ENCODE data around the gene ART5. TPM values are rescaled to one million over a fixed set of nuclear protein-coding genes. Genes with fewer than 3 reads are reported as not detected.
A peak's percentile ranks its signal among the peaks of the same experiment; 100 is the strongest.

ART5 gene
- total and polyA plus RNA-seq, 10 donors, result not detected

DNA sequence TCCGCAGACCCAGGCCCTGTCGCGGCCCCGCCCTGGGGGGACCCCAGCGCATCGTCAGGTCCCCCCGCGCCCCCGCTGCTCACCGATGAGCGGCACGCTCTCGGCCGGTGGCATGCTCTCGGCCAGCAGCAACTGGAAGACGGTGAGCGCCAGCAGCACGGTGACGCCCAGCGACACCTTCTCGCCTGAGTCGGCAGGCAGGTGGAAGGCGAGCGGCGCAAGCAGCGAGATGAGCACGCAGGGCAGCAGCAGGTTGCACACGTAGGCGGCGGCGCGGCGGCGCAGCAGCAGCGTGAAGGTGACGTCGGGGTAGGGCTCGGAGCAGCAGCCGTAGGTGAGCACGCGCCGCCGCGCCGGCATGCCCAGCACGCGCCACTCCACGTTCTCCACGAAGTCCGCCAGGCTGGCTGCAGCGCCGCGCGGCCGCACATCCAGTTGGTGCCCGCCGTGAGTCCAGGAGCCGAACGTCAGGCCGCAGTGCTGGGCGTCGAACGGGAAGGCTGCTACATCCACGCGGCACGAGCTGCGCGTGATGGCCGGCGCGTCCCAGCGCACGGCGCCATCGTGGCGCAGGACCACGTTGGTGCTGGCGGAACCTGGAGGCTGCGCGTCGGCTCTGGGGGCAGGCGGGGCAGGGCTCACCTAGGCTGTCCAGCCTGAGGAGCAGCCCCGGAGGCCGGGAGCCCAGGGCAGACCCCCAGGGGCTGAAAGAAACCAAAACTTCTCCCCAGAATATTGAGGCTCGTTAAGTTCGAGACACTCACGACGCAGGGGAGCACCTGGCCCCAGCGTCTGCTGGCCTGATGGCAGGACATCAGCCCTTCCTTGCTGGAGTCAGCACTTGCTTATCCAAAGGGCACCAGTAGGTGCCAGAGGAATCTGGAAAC lies 25.6 kb upstream of the ART5 start:
- no peak for DNase-seq
- peaks cover 0 to 86% (median 75%) of the 10 kb centered on the region in 6 donors for H3K36me3 ChIP-seq
- 96 to 98% (median 97%) methylated on average over 45 to 89 of the region's 89 CpGs for WGBS, 5 donors
- H3K9me3 ChIP-seq, result no peaks in the 10 kb centered on the region
- no peaks in the 10 kb centered on the region for H3K4me1 ChIP-seq
- no peak overlapping the region for H3K27ac ChIP-seq
- no peak overlapping the region for H3K4me3 ChIP-seq
- TF ChIP-seq POLR2A (IDR thresholded peaks at IDR 0.05) (no peak), POLR2AphosphoS5 (IDR thresholded peaks at IDR 0.05) (peak in 1 of 3 donors; percentile 46)
- H3K27me3 ChIP-seq (replicated peaks in 1 of 7), result no peaks in the 10 kb centered on the region
- intact Hi-C loops (cut with DNase I; ENCODE audit: low total_unique reads), result no loop called here

- WGBS, 5 donors, result 89 to 93% (median 92%) methylated on average over 17 of the region's 17 CpGs
- TF ChIP-seq POLR2A (IDR thresholded peaks at IDR 0.05), result no peak
- TF ChIP-seq CTCF (IDR thresholded peaks at IDR 0.05 in 8 of 11, conservative IDR thresholded peaks at IDR 0.05 in 3 of 11), result no peak
- peak in 1 of 3 donors; percentile 30 for TF ChIP-seq POLR2AphosphoS5 (IDR thresholded peaks at IDR 0.05)
- no peak overlapping the region for H3K4me3 ChIP-seq
- no peak for DNase-seq
- H3K27ac ChIP-seq, result no peak overlapping the region
- H3K9me3 ChIP-seq, result no peaks in the 10 kb centered on the region
- peaks cover 0 to 73% (median 65%) of the 10 kb centered on the region in 6 donors for H3K36me3 ChIP-seq
- intact Hi-C loops (cut with DNase I; ENCODE audit: low total_unique reads), result no loop called here
- no peaks in the 10 kb centered on the region for H3K27me3 ChIP-seq (replicated peaks in 1 of 7)
- no peaks in the 10 kb centered on the region for H3K4me1 ChIP-seq
Measured at GRCh38 chr11:3666023-3666530, 24.3 kb upstream of the ART5 start.

DNA sequence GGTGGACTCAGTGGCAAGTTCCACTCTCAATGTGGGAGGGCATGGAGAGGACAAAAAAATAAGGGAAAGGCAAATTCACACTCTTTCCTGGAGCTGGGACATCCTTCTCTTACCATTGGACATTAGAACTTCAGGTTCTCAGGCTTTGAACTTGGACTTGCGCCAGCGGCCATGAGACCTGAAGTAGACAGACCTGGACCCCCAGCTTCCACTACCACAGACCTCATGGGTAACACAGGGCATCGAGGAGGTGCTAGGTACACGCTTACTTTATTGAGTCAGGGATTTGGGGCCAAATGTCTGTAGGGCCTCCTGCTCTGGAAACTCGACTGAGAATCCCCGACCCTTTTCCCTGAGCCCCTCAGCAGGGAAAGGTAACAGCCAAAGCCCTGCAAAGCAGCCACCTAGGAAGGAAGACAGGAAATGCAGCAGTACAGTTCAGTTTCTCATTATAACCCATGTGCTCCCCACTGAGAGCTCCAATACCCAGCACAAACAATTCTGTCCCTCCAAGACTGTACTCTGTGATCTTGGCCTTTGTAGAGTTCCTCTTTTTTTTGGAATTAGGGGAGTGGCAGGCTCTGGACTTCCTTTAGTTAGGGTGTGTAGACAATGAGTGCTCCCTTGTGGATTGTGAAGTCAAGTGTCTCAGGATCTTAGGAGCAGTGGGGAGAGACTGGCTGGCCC lies 23.7 kb upstream of the ART5 start:
- intact Hi-C loops (cut with DNase I; ENCODE audit: low total_unique reads), result no loop called here
- H3K27me3 ChIP-seq (replicated peaks in 1 of 7), result no peaks in the 10 kb centered on the region
- no peak for DNase-seq
- peaks cover 0 to 67% (median 59%) of the 10 kb centered on the region in 6 donors for H3K36me3 ChIP-seq
- 81 to 95% (median 94%) methylated on average over 4 to 6 of the region's 6 CpGs for WGBS, 5 donors
- no peaks in the 10 kb centered on the region for H3K4me1 ChIP-seq
- no peaks in the 10 kb centered on the region for H3K9me3 ChIP-seq
- TF ChIP-seq CTCF (IDR thresholded peaks at IDR 0.05 in 8 of 11, conservative IDR thresholded peaks at IDR 0.05 in 3 of 11) (no peak), POLR2A (IDR thresholded peaks at IDR 0.05) (no peak), POLR2AphosphoS5 (IDR thresholded peaks at IDR 0.05) (no peak)
- no peak overlapping the region for H3K4me3 ChIP-seq
- no peak overlapping the region for H3K27ac ChIP-seq

DNA sequence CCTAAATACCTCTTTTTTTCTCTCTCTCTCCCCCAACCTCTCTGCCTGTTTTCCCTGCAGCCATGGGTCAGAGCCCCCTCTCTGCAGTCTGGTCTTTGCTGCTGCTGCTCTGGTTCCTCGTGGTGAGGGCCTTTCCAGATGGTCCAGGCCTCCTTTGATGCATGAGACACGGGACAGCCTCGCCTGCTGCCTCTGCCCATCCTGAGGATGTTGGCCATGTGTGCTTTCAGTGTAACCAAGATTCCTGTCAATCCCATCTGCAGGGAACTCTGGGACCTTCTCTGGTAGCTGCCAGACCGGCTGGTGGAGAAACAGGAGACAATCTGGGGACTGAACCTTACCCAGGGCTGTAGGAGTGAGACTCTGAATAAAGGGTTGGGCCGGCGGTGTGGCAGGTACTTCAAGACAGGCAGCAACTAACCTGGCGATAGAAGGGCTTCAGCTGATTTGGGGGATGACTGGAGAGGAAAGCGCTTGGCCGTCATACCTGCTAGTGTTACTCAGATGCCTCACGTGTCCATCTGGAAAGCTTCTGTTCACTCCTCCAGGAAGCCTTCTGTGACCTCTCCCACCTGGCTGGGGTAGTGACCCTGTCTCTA lies 22.3 kb upstream of the ART5 start:
- no peaks in the 10 kb centered on the region for H3K4me1 ChIP-seq
- no peak for DNase-seq
- no peak overlapping the region for H3K27ac ChIP-seq
- no peak overlapping the region for H3K4me3 ChIP-seq
- H3K36me3 ChIP-seq, result peaks cover 0 to 54% (median 45%) of the 10 kb centered on the region in 6 donors
- H3K27me3 ChIP-seq (replicated peaks in 1 of 7), result peaks cover 0 to 5% (median 0%) of the 10 kb centered on the region in 7 donors
- 81 to 94% (median 90%) methylated on average over 10 of the region's 10 CpGs for WGBS, 5 donors
- intact Hi-C loops (cut with DNase I; ENCODE audit: low total_unique reads), result no loop called here
- TF ChIP-seq CTCF (IDR thresholded peaks at IDR 0.05 in 8 of 11, conservative IDR thresholded peaks at IDR 0.05 in 3 of 11), result no peak
- TF ChIP-seq POLR2A (IDR thresholded peaks at IDR 0.05), result no peak
- TF ChIP-seq POLR2AphosphoS5 (IDR thresholded peaks at IDR 0.05), result no peak
- no peaks in the 10 kb centered on the region for H3K9me3 ChIP-seq
